GM12878 (cell line): ENCODE results near the gene POLA2.

Experiments used
- CUX1 ChIP-seq: IDR thresholded peaks from 2 replicates; pipeline ENCODE4 v1.6.1; 2012; ENCODE audit warnings: improper control_type of control experiment, low read depth, low read length; ENCODE audit not compliant: insufficient replicate concordance
- POLR2A ChIP-seq: IDR thresholded peaks from 2 replicates; pipeline ENCODE4 v1.6.1; 2011; ENCODE audit warnings: low read depth, mild to moderate bottlenecking, low read length
- TAF1 ChIP-seq: IDR thresholded peaks from 2 replicates; pipeline ENCODE4 v1.6.1; 2011; ENCODE audit warnings: mild to moderate bottlenecking, low read depth, low read length, borderline replicate concordance
- TF ChIP-seq, protein P1 (sequence below), 3 experiments: IDR thresholded peaks in 2 of 3; conservative IDR thresholded peaks in 1 of 3; 2 replicates each; pipeline ENCODE4 v1.5.1; 2011; ENCODE audit warnings: low read depth in 3 of 3, low read length in 3 of 3, mild to moderate bottlenecking in 3 of 3, control low read depth in 2 of 3, moderate library complexity in 2 of 3, inconsistent platforms in 1 of 3, mixed read lengths in 1 of 3; ENCODE audit not compliant: control insufficient read depth in 2 of 3, insufficient read depth in 1 of 3; ENCODE audit errors: extremely low read depth in 1 of 3
- TF ChIP-seq, protein P2 (sequence below): IDR thresholded peaks from 2 replicates; pipeline ENCODE4 v1.6.1; 2011; ENCODE audit warnings: low read depth, mild to moderate bottlenecking, low read length, moderate library complexity, borderline replicate concordance; ENCODE audit errors: extremely low read depth

DNA sequence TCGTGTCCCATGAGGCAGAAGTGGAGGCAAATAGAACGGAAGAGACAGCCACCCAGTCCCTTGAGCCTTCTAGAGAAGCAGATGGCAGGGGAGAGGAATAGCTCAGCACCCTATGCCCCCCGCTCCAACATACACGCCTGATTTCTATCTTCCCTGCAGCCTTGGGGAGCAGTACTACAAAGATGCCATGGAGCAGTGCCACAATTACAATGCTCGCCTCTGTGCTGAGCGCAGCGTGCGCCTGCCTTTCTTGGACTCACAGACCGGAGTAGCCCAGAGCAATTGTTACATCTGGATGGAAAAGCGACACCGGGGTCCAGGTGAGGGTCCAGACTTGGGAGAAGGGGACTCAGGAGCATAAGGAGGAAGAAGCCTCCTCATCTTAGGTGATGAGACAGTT, 78.5 kb downstream of the POLA2 start:
- TF ChIP-seq, protein P1, sequence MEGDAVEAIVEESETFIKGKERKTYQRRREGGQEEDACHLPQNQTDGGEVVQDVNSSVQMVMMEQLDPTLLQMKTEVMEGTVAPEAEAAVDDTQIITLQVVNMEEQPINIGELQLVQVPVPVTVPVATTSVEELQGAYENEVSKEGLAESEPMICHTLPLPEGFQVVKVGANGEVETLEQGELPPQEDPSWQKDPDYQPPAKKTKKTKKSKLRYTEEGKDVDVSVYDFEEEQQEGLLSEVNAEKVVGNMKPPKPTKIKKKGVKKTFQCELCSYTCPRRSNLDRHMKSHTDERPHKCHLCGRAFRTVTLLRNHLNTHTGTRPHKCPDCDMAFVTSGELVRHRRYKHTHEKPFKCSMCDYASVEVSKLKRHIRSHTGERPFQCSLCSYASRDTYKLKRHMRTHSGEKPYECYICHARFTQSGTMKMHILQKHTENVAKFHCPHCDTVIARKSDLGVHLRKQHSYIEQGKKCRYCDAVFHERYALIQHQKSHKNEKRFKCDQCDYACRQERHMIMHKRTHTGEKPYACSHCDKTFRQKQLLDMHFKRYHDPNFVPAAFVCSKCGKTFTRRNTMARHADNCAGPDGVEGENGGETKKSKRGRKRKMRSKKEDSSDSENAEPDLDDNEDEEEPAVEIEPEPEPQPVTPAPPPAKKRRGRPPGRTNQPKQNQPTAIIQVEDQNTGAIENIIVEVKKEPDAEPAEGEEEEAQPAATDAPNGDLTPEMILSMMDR (IDR thresholded peaks at IDR 0.05 in 2 of 3, conservative IDR thresholded peaks at IDR 0.05 in 1 of 3; ENCODE audit: control insufficient read depth in 2 of 3, extremely low read depth in 1 of 3, insufficient read depth in 1 of 3, low read depth in 3 of 3, low read length in 3 of 3) = no peak
- TF ChIP-seq POLR2A (no peak), CUX1 (no peak), TAF1 (no peak)
- TF ChIP-seq, protein P2, sequence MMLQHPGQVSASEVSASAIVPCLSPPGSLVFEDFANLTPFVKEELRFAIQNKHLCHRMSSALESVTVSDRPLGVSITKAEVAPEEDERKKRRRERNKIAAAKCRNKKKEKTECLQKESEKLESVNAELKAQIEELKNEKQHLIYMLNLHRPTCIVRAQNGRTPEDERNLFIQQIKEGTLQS = no peak
